ENCODE results near the gene SCCPDH.

DNA sequence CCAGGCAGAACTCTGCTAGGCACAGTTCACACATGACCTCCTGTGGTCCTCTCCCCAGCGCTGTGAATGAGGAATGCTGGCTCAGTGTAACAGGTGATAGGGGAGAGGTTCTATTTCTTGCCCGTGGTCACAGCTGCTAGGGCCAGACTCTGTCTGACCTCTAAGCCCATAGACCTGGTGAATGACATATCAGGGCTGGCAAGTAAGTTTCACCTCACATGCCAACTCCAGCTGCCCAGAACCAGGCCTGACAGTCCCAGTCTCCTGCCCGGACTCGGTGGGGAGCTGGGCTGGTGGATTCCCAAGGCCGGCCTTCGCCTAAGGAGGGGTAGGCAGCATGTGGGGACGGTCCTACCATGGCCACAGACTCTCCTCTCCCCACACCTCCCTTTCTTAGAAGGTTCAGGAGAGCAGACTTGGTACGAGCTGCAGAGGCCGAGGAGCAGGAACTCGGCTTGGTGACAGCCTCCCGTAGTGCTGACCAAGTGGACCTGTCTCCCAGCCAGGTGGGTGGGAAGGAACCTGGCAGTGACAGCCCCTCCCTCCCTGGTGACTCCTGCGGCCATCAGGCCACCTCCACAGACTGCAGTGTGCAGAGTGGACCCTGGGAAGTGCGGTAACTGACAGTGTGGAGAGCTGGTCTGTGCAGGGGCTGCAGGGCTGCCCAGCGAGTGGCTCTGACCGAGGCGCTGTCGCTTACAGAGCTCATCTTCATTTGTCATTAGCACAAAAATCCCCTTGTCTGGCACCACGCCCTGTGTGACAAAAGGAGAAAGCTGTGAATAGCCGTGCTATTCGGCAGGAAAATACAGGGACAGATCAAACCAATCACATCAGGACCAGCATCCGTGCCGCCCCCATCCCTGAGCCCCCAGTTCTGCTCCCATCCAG is 74.6 kb downstream of the SCCPDH start:
- TF ChIP-seq SRF (IDR thresholded peaks at IDR 0.05; ENCODE audit: low read depth, low read length) (no peak), ZNF329 (CRISPR knock-in tag; IDR thresholded peaks at IDR 0.05; ENCODE audit: low read depth) (no peak), YY1 (IDR thresholded peaks at IDR 0.05; ENCODE audit: insufficient read depth, insufficient replicate concordance, low read depth, low read length) (no peak), CTCF (CRISPR knock-in tag; IDR thresholded peaks at IDR 0.05) (no peak), SIN3B (IDR thresholded peaks at IDR 0.05; ENCODE audit: low read length) (no peak), ISX (CRISPR knock-in tag; conservative IDR thresholded peaks at IDR 0.05) (no peak), ZNF782 (CRISPR knock-in tag; IDR thresholded peaks at IDR 0.05; ENCODE audit: borderline replicate concordance) (no peak), EP300 (IDR thresholded peaks at IDR 0.05; ENCODE audit: low read depth in 2 of 2, low read length in 2 of 2) (no peak), EP300 (CRISPR knock-in tag; IDR thresholded peaks at IDR 0.05; ENCODE audit: borderline replicate concordance) (no peak), REST (IDR thresholded peaks at IDR 0.05; ENCODE audit: borderline replicate concordance in 1 of 2, low read depth in 1 of 2, low read length in 2 of 2) (no peak), EZH2 (conservative IDR thresholded peaks at IDR 0.05; ENCODE audit: low read depth, low read length) (no peak), ZNF772 (CRISPR knock-in tag; IDR thresholded peaks at IDR 0.05) (no peak), ARNT2 (CRISPR knock-in tag; IDR thresholded peaks at IDR 0.05; ENCODE audit: low read depth) (no peak)
- TF ChIP-seq, protein P1, sequence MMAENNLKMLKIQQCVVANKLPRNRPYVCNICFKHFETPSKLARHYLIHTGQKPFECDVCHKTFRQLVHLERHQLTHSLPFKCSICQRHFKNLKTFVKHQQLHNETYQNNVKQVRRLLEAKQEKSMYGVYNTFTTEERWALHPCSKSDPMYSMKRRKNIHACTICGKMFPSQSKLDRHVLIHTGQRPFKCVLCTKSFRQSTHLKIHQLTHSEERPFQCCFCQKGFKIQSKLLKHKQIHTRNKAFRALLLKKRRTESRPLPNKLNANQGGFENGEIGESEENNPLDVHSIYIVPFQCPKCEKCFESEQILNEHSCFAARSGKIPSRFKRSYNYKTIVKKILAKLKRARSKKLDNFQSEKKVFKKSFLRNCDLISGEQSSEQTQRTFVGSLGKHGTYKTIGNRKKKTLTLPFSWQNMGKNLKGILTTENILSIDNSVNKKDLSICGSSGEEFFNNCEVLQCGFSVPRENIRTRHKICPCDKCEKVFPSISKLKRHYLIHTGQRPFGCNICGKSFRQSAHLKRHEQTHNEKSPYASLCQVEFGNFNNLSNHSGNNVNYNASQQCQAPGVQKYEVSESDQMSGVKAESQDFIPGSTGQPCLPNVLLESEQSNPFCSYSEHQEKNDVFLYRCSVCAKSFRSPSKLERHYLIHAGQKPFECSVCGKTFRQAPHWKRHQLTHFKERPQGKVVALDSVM (CRISPR knock-in tag; IDR thresholded peaks at IDR 0.05) = no peak

Data from HepG2 (cell line).